GM12878 (cell line): ENCODE data around the gene DERL3. TPM values are rescaled to one million over a fixed set of nuclear protein-coding genes. Genes with fewer than 3 reads are reported as not detected.
A peak's percentile ranks its signal among the peaks of the same experiment; 100 is the strongest.

Source experiments
- ATAC-seq: fragments of 200-7000 bp; cut with Tn5 transposase; 3 replicates; pipeline ENCODE4 v1.9.1; 2020; ENCODE audit warnings: mild to moderate bottlenecking, moderate library complexity
- BruUV-seq: library from RNA; stranded (reverse); fragments of 400-500 nt; replicated peaks from 2 replicates; lab custom pipeline; 2021; lab: Mats Ljungman, UMichigan
- CTCF ChIA-PET: fragments of 300-600 bp; sonication (Branson Sonifier 250); formaldehyde crosslinking; extraction: SDS; loops from one replicate; lab custom pipeline; 2021; ENCODE audit warnings: inconsistent platforms; lab: Yijun Ruan, JAX
- POLR2A ChIA-PET: fragments of 350-600 bp; formaldehyde crosslinking; extraction: SDS; loops from one replicate; lab custom pipeline; 2021; ENCODE audit warnings: inconsistent platforms; lab: Charles Lee
- RAD21 ChIA-PET: fragments of 300-600 bp; sonication (Branson Sonifier 250); formaldehyde crosslinking; loops from one replicate; lab custom pipeline; 2023; ENCODE audit warnings: antibody characterized with exemption; ENCODE audit not compliant: unreplicated experiment; lab: Charles Lee
- SMC1A ChIA-PET: fragments of 300-600 bp; sonication (Branson Sonifier 250); formaldehyde crosslinking; loops from one replicate; lab custom pipeline; 2023; ENCODE audit not compliant: unreplicated experiment, uncharacterized antibody; lab: Charles Lee
- DNase-seq: peaks from one replicate; pipeline ENCODE4 v3.0.0-alpha.2; 2011; ENCODE audit warnings: low read depth, low spot score
- FAIRE-seq: peaks from 3 replicates; lab custom pipeline; 2011; peaks lifted over from hg19 to GRCh38; lab: Jason Lieb, UNC
- H2AFZ ChIP-seq: 2 replicates; pipeline ENCODE4 v1.6.0; 2011; ENCODE audit warnings: low read depth, low read length, control low read depth; ENCODE audit not compliant: control insufficient read depth
- H3K27ac ChIP-seq: 2 replicates; pipeline ENCODE4 v1.5.1; 2011; ENCODE audit warnings: control low read depth; ENCODE audit not compliant: control insufficient read depth, insufficient read depth
- H3K27me3 ChIP-seq, 2 experiments: replicated peaks in 1 of 2; 2 replicates each; pipeline versions ENCODE4 v1.6.0 to v1.6.1; 2011; ENCODE audit warnings: low read length in 1 of 2; ENCODE audit not compliant: control insufficient read depth in 2 of 2, insufficient read depth in 2 of 2
- H3K36me3 ChIP-seq, 2 experiments: 2 replicates each; pipeline ENCODE4 v1.5.1; 2011; ENCODE audit warnings: low read length in 1 of 2; ENCODE audit not compliant: control insufficient read depth in 2 of 2, insufficient read depth in 2 of 2
- H3K4me1 ChIP-seq: 2 replicates; pipeline ENCODE4 v1.6.1; 2011; ENCODE audit warnings: mild to moderate bottlenecking, low read length, moderate library complexity, mixed read lengths; ENCODE audit not compliant: control insufficient read depth, insufficient read depth
- H3K4me2 ChIP-seq: 2 replicates; pipeline ENCODE4 v1.6.0; 2011; ENCODE audit warnings: control low read depth; ENCODE audit not compliant: control insufficient read depth, insufficient read depth
- H3K4me3 ChIP-seq: fragments of 200-600 bp; sonication (generic); 2 replicates; pipeline ENCODE4 v1.5.1; 2016
- H3K79me2 ChIP-seq: 2 replicates; pipeline ENCODE4 v1.6.0; 2011; ENCODE audit warnings: low read length; ENCODE audit not compliant: control insufficient read depth, insufficient read depth
- H3K9ac ChIP-seq: 2 replicates; pipeline ENCODE4 v1.8.0; 2011; ENCODE audit warnings: low read length, control low read depth, mixed read lengths; ENCODE audit not compliant: control insufficient read depth, insufficient read depth
- H3K9me3 ChIP-seq: replicated peaks from 3 replicates; pipeline ENCODE4 v1.5.1; 2011; ENCODE audit warnings: mild to moderate bottlenecking, low read length; ENCODE audit not compliant: control insufficient read depth, insufficient read depth
- H4K20me1 ChIP-seq: 2 replicates; pipeline ENCODE4 v1.6.0; 2011; ENCODE audit not compliant: control insufficient read depth, insufficient read depth
- E4F1 ChIP-seq: fragments of 450-650 bp; IDR thresholded peaks from 2 replicates; pipeline ENCODE4 v1.6.1; 2018; ENCODE audit warnings: borderline replicate concordance, mild to moderate bottlenecking; ENCODE audit not compliant: partially characterized antibody
- FOXK2 ChIP-seq: fragments of 450-650 bp; IDR thresholded peaks from 2 replicates; pipeline ENCODE4 v1.6.1; 2017; ENCODE audit warnings: mild to moderate bottlenecking, moderate library complexity
- MLLT1 ChIP-seq: fragments of 450-650 bp; IDR thresholded peaks from 2 replicates; pipeline ENCODE4 v1.6.1; 2016; ENCODE audit warnings: mild to moderate bottlenecking
- NFYB ChIP-seq: IDR thresholded peaks from 2 replicates; pipeline ENCODE4 v1.6.1; 2011; ENCODE audit warnings: low read depth, mild to moderate bottlenecking, low read length, improper control_type of control experiment, moderate library complexity; ENCODE audit not compliant: insufficient read depth
- WGBS: methylation state at CpG from one replicate; pipeline ENCODE4 v1.1.6; 2016; ENCODE audit warnings: low lambda C conversion rate; ENCODE audit not compliant: insufficient replicate concordance, insufficient coverage; ENCODE audit errors: missing lambda C conversion rate; 5-methylcytosine and 5-hydroxymethylcytosine counted together
- in situ Hi-C: fragments of 300-500 bp; cut with MboI; formaldehyde crosslinking; loops from 9 replicates; pipeline ENCODE4 v1.14.3; 2018; ENCODE audit warnings: mixed read lengths
- intact Hi-C: fragments of 100-400 bp; cut with micrococcal nuclease; formaldehyde crosslinking; loops from one replicate; pipeline ENCODE4 v1.14.2; 2022; ENCODE audit not compliant: unreplicated experiment
- polyA plus RNA-seq, 11 experiments: library from polyadenylated mRNA; depleted of rRNA in 4 of 11; unstranded in 6 of 11; stranded (reverse) in 5 of 11; fragments of >200 nt; fragmentation: Nextera tagmentation in 4 of 11; fragmentation: Illumina TruSeq in 1 of 11; extraction: Ambion mirVana in 4 of 11; extraction: Trizol in 1 of 11; gene quantifications; 1 replicate in 1 of 11; 2 replicates in 10 of 11; pipeline versions ENCODE4 v1.2.1 to v1.2.3, GENCODE V29; 2011 to 2016; ENCODE audit warnings: inconsistent platforms in 2 of 11, missing spikeins in 2 of 11, low read depth in 1 of 11
- total RNA-seq, 4 experiments: library from RNA; depleted of rRNA in 3 of 4; stranded (reverse); fragments of >200 nt in 3 of 4; fragmentation: Illumina TruSeq in 1 of 4; extraction: Trizol in 1 of 4; gene quantifications; 2 replicates each; pipeline versions ENCODE4 v1.2.1 to v1.2.3, GENCODE V29; 2013 to 2021

The DERL3 gene
- total and polyA plus RNA-seq, 10 of the 15 experiments (the other 5 are each of a cell fraction or from before 2014, with no cell fraction given), result 4.1 to 52.4 (median 14.1) TPM

- POLR2A ChIA-PET, result interaction anchor here (0.6 to 4.2 kb wide), 9 partner anchors 12 to 116 kb away, joined by 3 to 21 read pairs (median 6); partner anchors contain the start of genes MIF, MMP11 and SLC2A11
These were observed 7.3 kb upstream of the DERL3 start for GRCh38 chr22:23846081-23846469.

More at GRCh38 chr22:23846081-23846469, 7.3 kb upstream of the DERL3 start:
- Histone ChIP-seq H3K36me3 (no peaks in the 10 kb centered on the region), H3K79me2 (no peaks in the 10 kb centered on the region), H3K9ac (no peak overlapping the region), H3K27me3 (no peaks in the 10 kb centered on the region), H3K4me2 (0 out of 2 replicates have a peak overlapping the region, but pooled peaks have one; percentile 18), H4K20me1 (no peaks in the 10 kb centered on the region), H2AFZ (no peak overlapping the region), H3K4me1 (peaks cover 72% of the 10 kb centered on the region), H3K27ac (no peak overlapping the region), H3K9me3 (no peaks in the 10 kb centered on the region), H3K4me3 (no peak overlapping the region)
- in situ Hi-C loops (loop anchor here (5.0 kb wide), 2 partner anchors 219 to 299 kb away; no protein-coding TSS in a partner anchor), intact Hi-C loops (loop anchor here (5.0 kb wide), 1 partner anchor 219 kb away; no protein-coding TSS in a partner anchor)
- 92% methylated on average over 7 of the region's 7 CpGs for WGBS
- ChIA-PET CTCF (interaction anchor here (0.7 to 9.7 kb wide), 18 partner anchors 11 to 556 kb away, joined by 3 to 197 read pairs (median 3); partner anchors contain the start of genes C22orf15, CHCHD10, MIF and SLC2A11), SMC1A (interaction anchor here (0.5 to 3.4 kb wide), 15 partner anchors 9 to 302 kb away, joined by 3 to 40 read pairs (median 4); partner anchors contain the start of genes CHCHD10, MMP11 and SLC2A11), RAD21 (interaction anchor here (0.9 to 5.1 kb wide), 14 partner anchors 11 to 130 kb away, joined by 3 to 38 read pairs (median 6); partner anchors contain the start of genes CHCHD10, MMP11 and SLC2A11)
- DNase-seq (no peak), ATAC-seq (no peak), FAIRE-seq (no peak)
- BruUV-seq, result no TSS peak
- TF ChIP-seq E4F1, result no peak
- no peak for TF ChIP-seq FOXK2
- no peak for TF ChIP-seq NFYB
- no peak for TF ChIP-seq MLLT1
